ENCODE results near the gene GLIS1.

GLIS1 gene

GRCh38 chr1:53682881-53683280, 56.1 kb downstream of the GLIS1 start:
- no peaks in the 10 kb centered on the region for H3K9me3 ChIP-seq (ENCODE audit: insufficient read depth, low read length)
- no peak overlapping the region for H2AFZ ChIP-seq (ENCODE audit: low read depth, low read length, severe bottlenecking)
- H3K9ac ChIP-seq (ENCODE audit: low read length) = no peak overlapping the region
- H3K79me2 ChIP-seq (ENCODE audit: insufficient read depth, low read length) = no peaks in the 10 kb centered on the region
- no peak overlapping the region for H3K27ac ChIP-seq (ENCODE audit: low read depth, low read length)
- TF ChIP-seq CTCF (IDR thresholded peaks at IDR 0.05; ENCODE audit: insufficient read depth, low read length, poor library complexity, severe bottlenecking) (no peak), EZH2phosphoT487 (conservative IDR thresholded peaks at IDR 0.05; ENCODE audit: low read length) (no peak)
- H3K36me3 ChIP-seq (ENCODE audit: low read length) = no peaks in the 10 kb centered on the region
- H4K20me1 ChIP-seq (ENCODE audit: low read depth, low read length) = no peaks in the 10 kb centered on the region
- H3K4me3 ChIP-seq (ENCODE audit: insufficient read depth, low read length, poor library complexity, severe bottlenecking) = no peak overlapping the region
- H3F3A ChIP-seq (ENCODE audit: insufficient read depth) = no peaks in the 10 kb centered on the region
- H3K4me2 ChIP-seq (ENCODE audit: low read depth, low read length, poor library complexity, severe bottlenecking) = no peak overlapping the region
- H3K9me2 ChIP-seq (replicated peaks; ENCODE audit: insufficient read depth, low read length) = no peaks in the 10 kb centered on the region
- no peaks in the 10 kb centered on the region for H3K27me3 ChIP-seq (ENCODE audit: low read length)

GRCh38 chr1:53681977-53682685, 56.8 kb downstream of the GLIS1 start:
- H3K79me2 ChIP-seq (ENCODE audit: insufficient read depth, low read length) = no peaks in the 10 kb centered on the region
- H3K27me3 ChIP-seq (ENCODE audit: low read length) = no peaks in the 10 kb centered on the region
- no peaks in the 10 kb centered on the region for H3K9me3 ChIP-seq (ENCODE audit: insufficient read depth, low read length)
- H2AFZ ChIP-seq (ENCODE audit: low read depth, low read length, severe bottlenecking) = no peak overlapping the region
- no peak for TF ChIP-seq EZH2phosphoT487 (conservative IDR thresholded peaks at IDR 0.05; ENCODE audit: low read length)
- TF ChIP-seq CTCF (IDR thresholded peaks at IDR 0.05; ENCODE audit: insufficient read depth, low read length, poor library complexity, severe bottlenecking) = peak; percentile 30
- H3K36me3 ChIP-seq (ENCODE audit: low read length) = no peaks in the 10 kb centered on the region
- H3K9me2 ChIP-seq (replicated peaks; ENCODE audit: insufficient read depth, low read length) = no peaks in the 10 kb centered on the region
- no peak overlapping the region for H3K4me3 ChIP-seq (ENCODE audit: insufficient read depth, low read length, poor library complexity, severe bottlenecking)
- no peak overlapping the region for H3K4me2 ChIP-seq (ENCODE audit: low read depth, low read length, poor library complexity, severe bottlenecking)
- H3F3A ChIP-seq (ENCODE audit: insufficient read depth) = no peaks in the 10 kb centered on the region
- no peak overlapping the region for H3K27ac ChIP-seq (ENCODE audit: low read depth, low read length)
- no peak overlapping the region for H3K9ac ChIP-seq (ENCODE audit: low read length)
- no peaks in the 10 kb centered on the region for H4K20me1 ChIP-seq (ENCODE audit: low read depth, low read length)

GRCh38 chr1:53681351-53681976, 57.5 kb downstream of the GLIS1 start:
- Histone ChIP-seq H4K20me1 (ENCODE audit: low read depth, low read length) (no peaks in the 10 kb centered on the region), H3K9ac (ENCODE audit: low read length) (no peak overlapping the region), H3K36me3 (ENCODE audit: low read length) (no peaks in the 10 kb centered on the region), H2AFZ (ENCODE audit: low read depth, low read length, severe bottlenecking) (no peak overlapping the region), H3K4me3 (ENCODE audit: insufficient read depth, low read length, poor library complexity, severe bottlenecking) (no peak overlapping the region), H3K4me2 (ENCODE audit: low read depth, low read length, poor library complexity, severe bottlenecking) (no peak overlapping the region), H3K27ac (ENCODE audit: low read depth, low read length) (no peak overlapping the region), H3F3A (ENCODE audit: insufficient read depth) (no peaks in the 10 kb centered on the region), H3K9me3 (ENCODE audit: insufficient read depth, low read length) (no peaks in the 10 kb centered on the region), H3K27me3 (ENCODE audit: low read length) (no peaks in the 10 kb centered on the region), H3K79me2 (ENCODE audit: insufficient read depth, low read length) (no peaks in the 10 kb centered on the region), H3K9me2 (replicated peaks; ENCODE audit: insufficient read depth, low read length) (no peaks in the 10 kb centered on the region)
- TF ChIP-seq CTCF (IDR thresholded peaks at IDR 0.05; ENCODE audit: insufficient read depth, low read length, poor library complexity, severe bottlenecking) = no peak
